GM12801 (cell line): ENCODE results near the gene GGA3.
A peak's percentile ranks its signal among the peaks of the same experiment; 100 is the strongest.

Experiments used
- TF ChIP-seq, protein P1 (sequence below): IDR thresholded peaks from one replicate; pipeline ENCODE4 v1.5.1; 2011; ENCODE audit warnings: control low read depth; ENCODE audit not compliant: insufficient read length; ENCODE audit errors: extremely low read depth

Gene GGA3

GRCh38 chr17:75239214-75239613, 22.2 kb downstream of the GGA3 start:
- TF ChIP-seq, protein P1, sequence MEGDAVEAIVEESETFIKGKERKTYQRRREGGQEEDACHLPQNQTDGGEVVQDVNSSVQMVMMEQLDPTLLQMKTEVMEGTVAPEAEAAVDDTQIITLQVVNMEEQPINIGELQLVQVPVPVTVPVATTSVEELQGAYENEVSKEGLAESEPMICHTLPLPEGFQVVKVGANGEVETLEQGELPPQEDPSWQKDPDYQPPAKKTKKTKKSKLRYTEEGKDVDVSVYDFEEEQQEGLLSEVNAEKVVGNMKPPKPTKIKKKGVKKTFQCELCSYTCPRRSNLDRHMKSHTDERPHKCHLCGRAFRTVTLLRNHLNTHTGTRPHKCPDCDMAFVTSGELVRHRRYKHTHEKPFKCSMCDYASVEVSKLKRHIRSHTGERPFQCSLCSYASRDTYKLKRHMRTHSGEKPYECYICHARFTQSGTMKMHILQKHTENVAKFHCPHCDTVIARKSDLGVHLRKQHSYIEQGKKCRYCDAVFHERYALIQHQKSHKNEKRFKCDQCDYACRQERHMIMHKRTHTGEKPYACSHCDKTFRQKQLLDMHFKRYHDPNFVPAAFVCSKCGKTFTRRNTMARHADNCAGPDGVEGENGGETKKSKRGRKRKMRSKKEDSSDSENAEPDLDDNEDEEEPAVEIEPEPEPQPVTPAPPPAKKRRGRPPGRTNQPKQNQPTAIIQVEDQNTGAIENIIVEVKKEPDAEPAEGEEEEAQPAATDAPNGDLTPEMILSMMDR = no peak

GRCh38 chr17:75238684-75239191, 22.7 kb downstream of the GGA3 start:
- TF ChIP-seq, protein P1 = peak; percentile 23

GRCh38 chr17:75238020-75238580, 23.3 kb downstream of the GGA3 start:
- TF ChIP-seq, protein P1 = no peak

DNA sequence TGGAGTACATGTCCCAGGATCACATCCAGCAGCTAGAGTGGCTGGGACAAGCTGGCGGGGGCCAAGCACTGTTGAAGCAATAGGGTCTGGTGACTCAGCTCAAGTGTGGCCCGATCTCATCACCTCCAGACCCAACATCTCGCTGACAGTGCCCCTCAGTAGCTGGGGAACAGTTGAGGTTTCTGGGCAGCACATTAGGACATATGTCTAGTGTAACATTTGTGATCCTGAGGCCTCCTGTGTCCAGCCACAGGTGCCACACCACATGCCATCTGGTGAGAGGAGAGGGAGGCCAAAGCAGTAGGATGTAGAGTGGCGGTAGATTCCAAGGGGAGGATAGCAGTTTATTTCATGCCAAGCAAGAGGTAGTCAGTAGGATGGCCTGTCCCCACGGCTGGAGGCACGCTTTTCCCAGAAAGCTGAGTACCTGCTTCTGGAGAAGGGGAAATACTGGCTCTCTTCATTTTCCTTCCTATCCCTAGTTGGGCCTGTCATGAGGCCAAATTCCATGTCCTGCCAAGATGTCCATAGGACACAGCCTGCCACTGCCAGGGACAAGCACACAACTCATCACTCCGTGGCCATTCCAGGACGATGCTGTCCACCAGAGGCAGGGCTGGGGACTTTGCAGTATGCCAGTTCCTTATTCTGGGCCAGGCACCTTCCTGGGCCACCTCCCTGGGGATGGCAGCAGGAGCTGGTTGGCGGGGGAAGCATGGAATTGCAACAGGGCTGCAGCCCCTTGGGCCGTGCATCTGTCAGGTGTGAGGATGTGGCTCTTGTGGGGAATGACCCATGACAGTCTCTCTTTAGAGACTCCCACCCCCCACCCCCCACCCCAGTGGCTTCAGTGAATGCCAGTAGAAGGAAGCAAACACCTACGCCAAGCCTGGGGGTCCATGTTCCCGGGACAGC, 24.0 kb downstream of the GGA3 start:
- TF ChIP-seq, protein P1 = no peak

DNA sequence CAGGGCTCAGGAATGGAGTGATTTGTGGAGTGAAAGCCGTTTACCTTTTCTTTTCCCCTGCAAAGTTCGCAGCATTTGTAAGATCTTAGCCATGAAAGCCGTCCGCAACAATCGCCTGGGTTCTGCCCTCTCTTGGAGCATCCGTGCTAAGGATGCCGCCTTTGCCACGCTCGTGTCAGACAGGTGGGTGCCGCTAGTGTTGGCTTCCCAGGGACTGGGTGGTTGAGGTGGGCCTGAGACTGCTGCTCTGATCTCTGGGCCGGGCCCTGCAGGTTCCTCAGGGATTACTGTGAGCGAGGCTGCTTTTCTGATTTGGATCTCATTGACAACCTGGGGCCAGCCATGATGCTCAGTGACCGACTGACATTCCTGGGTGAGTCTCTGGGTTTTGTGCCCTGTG, 28.6 kb downstream of the GGA3 start:
- TF ChIP-seq, protein P1 = no peak

DNA sequence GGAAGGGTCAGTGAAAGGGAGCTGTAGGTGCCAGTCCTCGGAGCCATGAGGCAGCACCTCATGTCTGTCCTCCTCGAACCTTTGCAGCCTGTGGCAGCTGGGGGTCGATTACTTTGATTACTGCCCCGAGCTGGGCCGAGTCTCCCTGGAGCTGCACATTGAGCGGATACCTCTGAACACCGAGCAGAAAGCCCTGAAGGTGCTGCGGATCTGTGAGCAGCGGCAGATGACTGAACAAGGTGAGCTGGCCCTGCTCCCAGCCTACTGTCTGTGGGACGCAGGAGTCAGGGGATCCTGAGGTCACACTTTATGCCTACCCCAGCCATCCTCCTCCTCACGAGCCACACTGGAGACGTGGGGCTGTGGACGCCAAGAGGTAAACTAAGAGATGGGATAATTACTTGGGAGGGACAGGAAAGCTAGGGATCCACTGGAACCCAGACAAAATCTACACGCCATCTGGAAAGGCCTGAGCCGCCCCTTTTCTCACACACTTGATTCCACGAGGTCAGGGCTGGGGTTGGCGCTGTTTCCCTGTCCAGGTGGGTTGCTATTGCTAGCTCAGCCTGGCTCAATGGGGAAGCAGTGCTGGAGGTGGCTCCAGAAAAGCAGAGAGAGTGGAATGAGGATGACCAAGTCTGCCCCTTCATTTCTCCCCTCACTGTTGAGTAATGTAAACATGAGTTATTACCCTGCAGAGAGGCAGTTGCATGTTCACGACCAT, 29.5 kb downstream of the GGA3 start:
- TF ChIP-seq, protein P1 = no peak

- TF ChIP-seq, protein P1 = no peak
These were observed 30.3 kb downstream of the GGA3 start for GRCh38 chr17:75231071-75231470.
